GM18508 (cell line): ENCODE measurements around the gene NPAS1.

Source experiments
- ATAC-seq: cut with Tn5 transposase; IDR thresholded peaks from one replicate; pipeline ENCODE4 v1.9.1; 2021; ENCODE audit warnings: moderate number of reproducible peaks; ENCODE audit not compliant: insufficient read depth, unreplicated experiment

Gene NPAS1

GRCh38 chr19:47018923-47019322, 714 bp upstream of the NPAS1 start:
- ATAC-seq: no peak

GRCh38 chr19:47020132-47020805, 632 bp downstream of the NPAS1 start:
- ATAC-seq: no peak

GRCh38 chr19:47020992-47021496, 1.4 kb downstream of the NPAS1 start:
- ATAC-seq: no peak

- no peak for ATAC-seq
Observed at GRCh38 chr19:47021536-47022139, 2.0 kb downstream of the NPAS1 start.

- no peak for ATAC-seq
Observed at GRCh38 chr19:47022140-47022536, 2.5 kb downstream of the NPAS1 start.

- ATAC-seq: no peak
Observed at GRCh38 chr19:47022541-47023447, 3.2 kb downstream of the NPAS1 start.

- no peak for ATAC-seq
Observed at GRCh38 chr19:47023448-47023794, 3.8 kb downstream of the NPAS1 start.

GRCh38 chr19:47024502-47024901, 4.9 kb downstream of the NPAS1 start:
- no peak for ATAC-seq

GRCh38 chr19:47026156-47026555, 6.5 kb downstream of the NPAS1 start:
- ATAC-seq: no peak

GRCh38 chr19:47026889-47027288, 7.3 kb downstream of the NPAS1 start:
- ATAC-seq: no peak

- ATAC-seq: no peak
Observed at GRCh38 chr19:47027586-47028088, 8.0 kb downstream of the NPAS1 start.

GRCh38 chr19:47028195-47028601, 8.6 kb downstream of the NPAS1 start:
- no peak for ATAC-seq

GRCh38 chr19:47032171-47032811, 12.7 kb downstream of the NPAS1 start:
- ATAC-seq: no peak

GRCh38 chr19:47035127-47036096, 15.8 kb downstream of the NPAS1 start:
- no peak for ATAC-seq

GRCh38 chr19:47036097-47036651, 16.5 kb downstream of the NPAS1 start:
- no peak for ATAC-seq

GRCh38 chr19:47037766-47038165, 18.1 kb downstream of the NPAS1 start:
- no peak for ATAC-seq

- no peak for ATAC-seq
Observed at GRCh38 chr19:47039239-47039874, 19.7 kb downstream of the NPAS1 start.

GRCh38 chr19:47040869-47041268, 21.2 kb downstream of the NPAS1 start:
- ATAC-seq: no peak
